ENCODE measurements around the gene GPLD1.
"Not testable (repeated sequence)": the region's sequence is repeated elsewhere in the genome, so short reads cannot be mapped to it uniquely, and the experiment has no call there.

GRCh38 chr6:24414531-24414930 lies 74.8 kb downstream of the GPLD1 start:
- not testable (repeated sequence) for TF ChIP-seq POLR2AphosphoS5 (IDR thresholded peaks at IDR 0.05; ENCODE audit: low read depth, low read length); POLR2A (IDR thresholded peaks at IDR 0.05; ENCODE audit: low read depth, low read length); TAF1 (IDR thresholded peaks at IDR 0.05; ENCODE audit: borderline replicate concordance, low read depth, low read length)
